Inflammatory macrophage treated with lipopolysaccharide for 4 hours (primary cell): ENCODE results near the gene LETMD1.
"Not testable (repeated sequence)": the region's sequence is repeated elsewhere in the genome, so short reads cannot be mapped to it uniquely, and the experiment has no call there.

Source experiments
- DNase-seq: peaks from one replicate; pipeline ENCODE4 v3.0.0-alpha.2; 2020

The LETMD1 gene

DNA sequence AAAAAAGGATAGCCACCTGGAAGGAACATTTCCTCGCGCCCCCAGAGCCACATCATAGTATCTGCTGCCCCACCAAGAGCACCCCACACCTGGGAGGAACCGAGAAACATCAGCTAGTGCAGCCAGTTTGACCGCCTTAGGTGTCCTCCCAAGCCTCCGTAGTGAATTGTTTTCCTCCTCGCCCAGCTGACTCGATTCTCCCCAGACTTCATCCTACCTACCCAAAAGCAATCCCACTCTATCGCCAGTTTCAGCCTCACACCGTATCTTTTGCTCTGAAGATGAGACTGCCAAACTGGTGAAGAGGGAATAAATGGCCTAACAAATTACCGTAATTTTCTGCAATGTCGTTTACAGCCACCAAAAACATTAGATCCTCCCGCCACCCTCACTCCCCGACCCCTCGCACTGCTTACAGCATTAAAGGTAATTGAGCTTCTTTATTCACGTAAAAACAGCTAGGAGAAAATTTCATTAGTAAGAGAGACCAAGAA is 20.7 kb upstream of the LETMD1 start:
- DNase-seq, result no peak

DNA sequence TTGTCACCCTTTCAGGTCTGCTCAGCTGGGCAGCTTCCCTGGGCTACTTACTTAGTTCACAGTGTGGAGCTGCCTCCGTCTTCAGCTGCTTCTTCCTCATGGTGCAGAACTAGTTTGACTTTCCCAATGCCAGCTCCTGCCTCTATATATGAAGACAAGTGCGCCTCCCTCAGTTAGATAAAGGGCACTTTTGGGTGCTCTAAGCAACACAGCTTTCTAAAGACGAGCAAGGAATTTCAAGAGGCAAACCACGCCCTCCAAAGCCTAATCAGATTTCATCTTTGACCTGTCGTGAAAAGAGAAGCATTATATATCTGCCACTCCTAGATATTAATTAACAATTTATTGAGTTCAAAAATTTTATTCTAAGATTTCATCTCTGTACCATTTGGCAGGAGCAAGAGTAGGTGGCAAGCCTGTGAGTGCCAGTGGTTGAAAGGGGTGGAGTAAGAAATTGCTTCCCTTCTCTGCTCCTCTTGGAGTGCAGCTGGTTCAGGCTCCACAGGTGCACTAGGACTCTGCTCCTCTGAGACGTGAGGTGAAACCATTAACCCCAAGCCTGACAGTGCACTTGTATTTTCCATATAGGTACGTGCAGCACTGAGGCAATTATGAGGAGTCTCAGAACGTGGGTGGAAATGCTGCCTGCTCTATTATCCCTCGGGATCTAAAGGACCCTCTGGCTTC is 19.9 kb upstream of the LETMD1 start:
- peak; percentile 88 for DNase-seq

DNA sequence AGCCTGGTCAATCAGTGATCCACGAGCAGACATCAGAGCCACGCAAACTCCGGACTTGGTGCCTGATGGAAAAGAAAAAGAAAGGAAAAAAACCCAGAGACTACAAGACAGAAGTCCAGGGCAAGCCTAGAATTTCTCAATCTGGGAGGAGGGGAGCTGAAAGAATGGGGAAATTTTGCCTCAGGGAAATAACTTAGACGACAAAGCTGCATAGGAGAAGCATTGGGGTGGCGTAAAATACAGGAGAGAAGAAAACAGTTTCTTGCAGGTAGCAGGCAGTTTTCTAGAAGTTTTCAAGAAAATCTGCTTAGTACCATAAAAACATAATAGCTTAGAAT is 19.3 kb upstream of the LETMD1 start:
- peak; percentile 30 for DNase-seq

DNA sequence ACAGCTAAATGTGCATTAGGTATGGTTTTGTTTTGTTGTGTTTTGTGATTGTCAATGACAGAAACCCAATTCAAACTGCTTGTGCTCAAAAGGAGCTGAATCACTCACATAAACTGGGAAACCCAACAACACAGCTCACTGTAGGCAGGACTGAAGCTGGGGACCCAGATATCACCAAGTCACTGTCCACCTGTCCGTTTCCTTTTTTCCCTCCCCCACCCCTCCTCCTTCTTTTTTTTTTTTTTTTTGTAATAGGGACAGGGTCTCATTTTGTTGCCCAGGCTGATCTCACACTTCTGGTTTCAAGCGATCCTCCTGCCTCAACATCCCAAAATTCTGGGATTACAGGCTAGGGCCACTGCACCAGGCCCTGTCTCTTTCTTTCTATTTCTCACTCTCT is 15.1 kb upstream of the LETMD1 start:
- DNase-seq, result no peak

DNA sequence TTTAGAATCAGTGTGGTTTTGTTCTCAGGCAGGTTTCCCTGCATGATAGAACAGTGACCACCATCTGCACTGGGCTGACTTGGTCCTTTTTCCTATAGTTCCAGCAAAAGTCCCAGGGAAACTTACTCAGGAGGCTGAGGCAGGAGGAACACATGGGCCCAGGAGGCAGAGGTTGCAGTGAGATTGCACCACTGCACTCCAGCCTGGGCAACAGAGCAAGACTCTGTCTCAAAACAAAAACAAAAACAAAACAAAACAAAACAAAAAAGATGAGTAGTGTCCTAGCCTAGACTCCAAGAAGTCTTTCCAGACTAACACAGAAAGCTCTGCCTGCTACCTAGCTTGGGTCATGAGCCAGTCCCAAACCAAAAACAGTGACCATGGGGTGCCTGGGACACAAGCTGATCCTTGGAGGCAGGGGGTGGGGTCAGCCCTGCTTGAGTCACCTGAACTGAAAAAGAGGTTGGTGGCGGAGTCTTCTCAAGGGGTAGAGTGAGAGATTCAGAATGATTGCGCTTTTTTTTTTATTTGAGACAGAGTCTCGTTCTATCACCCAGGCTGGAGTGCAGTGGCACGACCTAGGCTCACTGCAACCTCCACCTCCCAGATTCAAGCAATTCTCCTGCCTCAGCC is 14.6 kb upstream of the LETMD1 start:
- no peak for DNase-seq

DNA sequence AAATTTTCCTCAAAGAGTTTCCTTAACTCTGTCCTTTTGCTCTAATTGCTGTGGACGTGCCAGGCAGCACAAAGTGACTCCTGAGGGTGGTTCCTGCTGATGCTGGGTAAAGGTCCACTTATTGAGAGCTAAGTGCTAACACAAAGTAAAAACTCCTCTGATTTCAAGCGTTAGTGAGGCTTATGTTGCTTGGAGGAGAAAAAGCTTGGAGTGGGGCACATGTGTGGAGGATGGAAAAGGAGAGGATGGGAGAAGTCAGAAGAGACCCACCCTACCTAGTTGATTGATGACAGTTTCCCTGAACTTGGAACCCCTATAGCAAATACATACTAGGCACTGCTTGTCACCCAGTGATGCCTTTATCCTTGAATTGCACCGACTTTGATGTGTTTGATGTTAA is 11.8 kb upstream of the LETMD1 start:
- no peak for DNase-seq

DNA sequence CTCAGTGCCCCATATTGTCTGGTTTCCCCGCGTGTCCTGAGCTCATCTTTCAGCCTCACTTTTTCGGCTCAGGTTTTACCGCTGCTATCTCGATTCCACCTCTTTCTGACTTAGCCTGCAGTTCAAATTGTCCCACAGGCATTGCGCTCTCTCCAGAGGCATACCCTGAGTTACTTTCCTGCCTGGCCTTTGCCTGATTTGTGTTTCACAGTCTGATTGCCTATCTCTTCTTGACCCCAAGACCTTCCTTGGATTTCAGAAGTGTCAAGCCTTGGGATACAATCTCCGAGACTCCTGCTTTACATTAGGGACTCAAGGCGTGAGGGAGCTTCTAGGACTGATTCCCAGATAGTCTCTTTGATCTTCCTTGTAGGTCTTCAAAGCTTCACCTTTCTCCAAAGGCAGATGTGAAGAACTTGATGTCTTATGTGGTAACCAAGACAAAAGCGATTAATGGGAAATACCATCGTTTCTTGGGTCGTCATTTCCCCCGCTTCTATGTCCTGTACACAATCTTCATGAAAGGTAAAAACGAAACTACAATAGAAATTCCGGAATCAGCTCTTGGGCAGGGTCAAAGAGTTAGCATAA is 629 bp downstream of the LETMD1 start:
- DNase-seq, result no peak

DNA sequence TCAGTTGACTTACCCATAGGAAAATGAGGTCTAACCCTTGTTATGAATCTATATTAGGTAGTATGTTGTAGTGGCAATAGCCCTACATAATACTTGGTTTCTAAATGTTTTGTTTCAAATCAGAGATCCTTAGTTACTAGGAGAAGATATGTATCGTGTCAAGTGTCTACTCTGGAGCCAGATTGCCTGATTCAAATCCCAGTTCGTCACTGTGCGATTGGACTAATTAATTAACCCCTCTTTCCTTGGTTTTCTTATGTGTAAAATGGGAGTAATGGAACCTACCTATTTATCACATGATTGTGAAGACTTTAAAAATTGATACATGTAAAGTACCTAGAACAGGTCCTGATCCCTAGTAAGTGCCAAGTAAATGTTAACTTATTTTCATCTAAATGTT is 1.4 kb downstream of the LETMD1 start:
- no peak for DNase-seq

DNA sequence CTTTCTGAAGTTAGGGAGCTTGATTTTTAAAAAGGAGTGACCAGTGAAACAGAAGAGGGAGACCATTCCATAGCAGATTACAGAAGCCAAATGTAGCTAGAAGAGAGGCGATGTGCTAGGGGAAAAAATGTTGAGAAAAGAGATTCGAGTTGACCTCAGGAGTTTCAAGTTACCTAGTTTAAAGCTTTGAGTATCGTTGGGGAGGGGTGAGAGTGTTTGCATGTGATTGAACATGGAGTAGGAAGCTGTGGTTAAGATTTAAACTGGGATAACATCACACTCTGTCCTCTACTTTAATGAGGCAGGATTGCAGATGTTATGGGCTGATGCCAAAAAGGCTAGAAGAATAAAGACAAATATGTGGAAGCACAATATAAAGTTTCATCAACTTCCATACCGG is 3.7 kb downstream of the LETMD1 start:
- DNase-seq, result no peak

DNA sequence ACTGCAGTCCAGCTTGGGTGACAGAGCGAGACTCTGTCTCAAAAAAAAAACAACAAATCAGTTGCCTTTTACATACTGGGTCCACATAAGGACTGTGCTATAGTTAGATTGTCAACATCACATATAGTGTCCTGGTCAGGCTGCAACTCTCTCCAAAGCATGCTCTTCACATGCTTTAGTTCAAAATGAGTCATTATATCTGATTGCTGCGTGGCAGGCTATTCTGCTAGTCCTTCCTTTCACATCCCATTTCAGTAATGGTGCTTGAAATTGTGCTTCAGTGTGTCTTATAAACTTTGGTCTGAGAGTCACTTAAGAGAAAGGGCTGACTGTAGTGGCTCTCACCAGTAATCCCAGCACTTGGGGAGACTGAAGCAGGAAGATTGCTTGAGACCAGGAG is 6.9 kb downstream of the LETMD1 start:
- no peak for DNase-seq

DNA sequence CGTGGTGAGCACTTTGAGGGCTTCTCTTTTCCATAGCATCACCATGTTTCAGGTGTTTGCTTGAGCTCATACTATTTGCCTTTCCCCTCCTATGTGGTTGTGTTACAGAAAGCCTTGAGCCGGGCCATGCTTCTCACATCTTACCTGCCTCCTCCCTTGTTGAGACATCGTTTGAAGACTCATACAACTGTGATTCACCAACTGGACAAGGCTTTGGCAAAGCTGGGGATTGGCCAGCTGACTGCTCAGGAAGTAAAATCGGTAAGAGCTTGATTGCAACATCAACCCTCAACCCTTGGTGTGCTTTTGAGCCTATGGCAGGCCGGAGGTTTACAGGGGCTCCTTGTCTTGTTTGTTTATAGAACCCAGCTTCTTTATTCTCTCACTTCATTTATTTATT is 8.1 kb downstream of the LETMD1 start:
- peak; percentile 33 for DNase-seq

DNA sequence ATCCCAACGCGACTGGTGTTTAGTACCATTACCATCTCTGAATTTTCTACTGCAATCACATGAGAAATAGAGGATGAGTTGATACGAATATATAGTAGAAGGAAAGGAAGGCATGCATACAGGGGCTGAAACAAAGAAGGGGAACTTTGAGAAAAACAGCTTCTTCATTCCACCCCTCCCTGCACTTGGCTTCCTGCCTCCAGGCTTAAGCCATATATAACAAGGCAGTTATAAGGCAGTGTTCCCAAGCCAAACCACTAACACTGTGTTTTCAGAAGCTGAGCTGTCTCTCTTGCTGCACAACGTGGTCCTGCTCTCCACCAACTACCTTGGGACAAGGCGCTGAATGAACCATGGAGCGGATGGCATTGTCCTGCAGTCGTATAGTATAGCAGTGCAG is 11.0 kb downstream of the LETMD1 start:
- no peak for DNase-seq

DNA sequence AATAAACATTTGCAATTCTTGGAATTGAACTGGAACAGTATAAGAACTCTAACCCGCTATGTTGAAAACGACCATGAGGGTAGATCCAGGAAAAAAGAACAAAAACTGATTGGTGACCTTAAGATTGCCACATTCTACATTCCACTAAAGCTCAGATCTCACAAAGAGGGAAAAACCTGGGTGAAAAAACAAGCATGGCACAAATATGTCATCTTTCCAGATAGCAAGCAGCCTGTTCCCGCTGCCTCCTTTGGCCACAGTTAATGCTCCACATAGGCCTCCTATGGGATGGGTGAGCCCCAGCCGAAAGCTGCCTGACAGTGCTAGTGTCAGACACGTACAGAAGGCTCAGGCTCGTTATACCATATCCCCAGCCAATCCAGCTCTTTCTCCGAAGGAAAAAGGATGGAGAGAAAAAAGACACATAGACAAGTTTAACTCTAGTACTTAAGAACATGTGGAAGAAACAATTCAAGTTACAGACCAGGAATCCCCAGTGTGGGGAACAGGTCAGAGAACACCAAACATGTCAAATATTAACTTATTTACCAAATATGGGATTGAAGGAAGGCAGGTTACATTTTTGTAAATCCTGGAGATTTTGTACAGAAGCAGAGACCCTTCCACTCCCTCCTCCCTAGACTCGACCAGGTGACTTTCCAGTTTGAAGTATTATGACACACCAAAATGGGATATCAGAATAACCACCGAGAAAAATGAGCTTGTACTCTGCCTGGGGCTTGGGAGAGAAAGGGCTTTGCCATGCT is 14.7 kb downstream of the LETMD1 start:
- no peak for DNase-seq

DNA sequence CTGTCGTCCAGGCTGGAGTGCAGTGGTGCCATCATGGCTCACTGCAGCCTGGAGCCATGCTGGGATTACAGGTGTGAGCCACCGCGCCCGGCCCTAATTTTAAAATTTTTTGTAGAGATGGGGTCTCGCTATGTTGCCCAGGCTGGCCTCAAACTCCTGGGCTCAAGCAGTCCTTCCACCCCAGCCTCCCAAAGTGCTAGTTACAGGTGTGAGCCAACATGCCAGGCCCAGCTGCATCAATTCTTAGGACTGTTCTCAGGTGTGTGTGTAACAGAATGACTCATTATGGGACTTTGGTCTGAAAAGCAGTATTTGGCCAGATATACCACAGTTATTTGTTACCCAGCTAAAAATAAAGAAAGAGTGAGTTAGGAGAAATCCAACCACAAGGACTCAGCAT is 17.4 kb downstream of the LETMD1 start:
- DNase-seq, result no peak

DNA sequence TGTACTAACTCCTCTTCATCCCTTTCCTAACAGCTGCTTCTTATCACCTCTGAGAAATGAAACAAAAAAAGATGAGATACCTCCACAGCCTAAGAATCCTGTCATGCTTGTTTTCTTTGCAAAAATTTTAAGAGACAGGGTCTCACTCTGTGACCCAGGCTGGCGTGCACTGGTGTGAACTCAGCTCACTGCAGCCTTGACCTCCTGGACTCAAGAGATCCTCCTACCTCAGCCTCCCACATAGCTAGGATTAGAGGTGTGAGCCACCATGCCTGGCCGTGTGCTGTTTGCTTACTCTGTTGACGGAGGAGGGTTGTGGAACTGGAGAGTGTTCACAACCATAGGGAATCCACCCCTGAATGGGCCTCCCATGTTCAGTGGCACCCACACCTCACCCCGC is 19.1 kb downstream of the LETMD1 start:
- DNase-seq, result no peak

DNA sequence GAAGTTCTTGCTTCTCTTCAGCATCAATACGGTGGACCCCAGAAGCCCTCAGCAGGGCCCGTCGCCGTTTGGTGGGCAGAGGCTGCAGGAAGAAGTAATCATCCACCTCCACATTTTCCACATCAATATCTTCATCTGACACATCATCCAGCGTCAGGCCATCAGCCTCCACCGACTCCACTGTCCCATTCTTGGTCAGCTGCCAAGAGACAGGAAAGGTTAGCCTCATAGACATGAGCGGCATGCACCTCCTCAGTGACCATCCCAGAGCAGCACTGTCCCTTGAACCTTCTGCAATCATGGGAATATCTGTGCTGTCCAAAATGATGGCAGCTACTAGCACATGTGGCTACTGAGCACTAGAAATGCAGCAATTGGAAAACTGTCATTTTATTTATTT is 19.6 kb downstream of the LETMD1 start:
- no peak for DNase-seq

DNA sequence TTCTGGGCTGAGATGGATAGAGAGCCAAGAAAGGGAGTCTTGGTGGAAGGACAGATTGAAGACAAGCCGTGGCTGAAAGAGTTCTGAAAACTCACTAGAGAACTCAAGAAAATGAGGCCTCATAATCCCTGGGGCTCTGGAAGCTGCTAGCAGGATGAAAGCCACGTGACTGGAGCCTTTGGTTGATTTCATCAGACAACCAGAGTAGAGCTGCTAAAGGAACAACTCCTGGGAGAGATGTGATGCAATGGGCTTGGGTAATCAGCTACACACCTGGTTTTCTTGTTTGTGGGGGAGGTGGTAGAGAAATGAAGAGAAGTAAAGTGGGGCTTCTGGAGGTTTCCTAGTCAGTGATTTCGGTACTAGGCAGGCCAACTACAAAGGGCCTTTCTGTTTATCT is 21.9 kb downstream of the LETMD1 start:
- no peak for DNase-seq

DNA sequence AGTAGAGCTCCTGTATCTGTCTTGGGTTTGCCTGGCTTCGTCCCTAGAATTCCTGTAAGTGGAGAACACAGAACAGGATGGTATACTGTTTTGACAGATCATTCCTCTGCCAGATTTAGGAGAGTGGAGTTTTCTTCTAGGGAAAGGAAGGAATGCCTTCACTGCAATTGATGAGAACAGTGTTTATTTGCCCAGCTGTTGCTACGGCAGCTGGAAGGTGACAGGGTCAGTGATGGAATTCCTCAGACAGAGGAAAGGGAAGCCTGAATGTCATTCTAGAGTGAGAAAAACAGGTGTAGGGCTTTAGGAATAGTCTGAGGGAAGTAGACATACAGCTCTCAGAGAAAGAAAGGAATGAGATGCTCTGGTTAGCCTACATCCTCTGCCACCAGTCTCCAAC is 23.5 kb downstream of the LETMD1 start:
- DNase-seq, result no peak

DNA sequence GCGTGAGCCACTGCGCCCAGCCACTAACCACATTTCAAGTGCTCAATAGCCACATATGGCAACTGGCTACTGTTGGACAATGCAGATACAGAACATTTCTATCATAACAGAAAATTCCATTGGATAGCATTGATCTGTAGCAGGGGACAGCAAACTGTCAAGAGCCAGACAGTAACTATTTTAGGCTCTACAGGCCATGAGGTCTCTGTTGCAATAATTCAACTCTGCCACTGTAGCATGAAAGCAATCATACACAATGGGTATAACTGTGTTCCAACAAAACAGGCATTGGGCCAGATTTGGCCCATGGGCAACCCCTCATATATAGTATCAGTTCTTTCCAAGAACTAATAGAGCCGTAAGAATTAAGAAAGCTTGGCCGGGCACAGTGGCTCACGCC is 27.3 kb downstream of the LETMD1 start:
- DNase-seq, result no peak

DNA sequence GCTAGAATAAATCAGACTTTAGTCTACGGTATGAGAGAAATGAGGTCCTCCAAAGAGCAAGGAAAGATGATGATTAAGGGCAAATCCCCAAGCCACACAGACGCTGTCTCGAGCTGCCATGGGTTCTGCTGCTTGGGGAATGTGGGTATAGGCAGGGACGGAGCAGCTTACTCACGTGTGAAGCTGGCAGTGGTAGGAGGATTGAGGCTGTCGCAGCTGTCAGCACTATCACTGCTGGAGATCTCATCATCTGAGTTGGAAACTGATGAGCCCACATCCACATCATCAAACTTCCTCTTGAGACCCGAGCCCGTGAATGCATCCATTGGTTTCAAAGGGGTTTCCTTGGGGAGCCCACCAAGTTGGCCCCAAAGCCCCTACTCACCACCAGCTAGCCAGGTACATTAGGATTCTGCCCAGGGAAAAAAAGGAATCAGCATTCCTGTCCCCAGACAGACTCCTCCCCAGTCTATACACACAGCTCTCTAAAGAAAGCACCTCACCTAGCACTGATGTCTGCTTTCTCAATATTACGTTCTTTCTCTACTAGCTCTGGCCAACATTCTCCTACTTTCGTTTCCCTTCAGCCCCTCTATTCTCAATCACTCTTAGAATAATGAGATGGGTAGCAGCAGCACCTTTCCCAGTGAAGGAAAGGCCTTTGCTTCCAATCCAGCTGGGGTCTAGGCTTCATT is 28.3 kb downstream of the LETMD1 start:
- DNase-seq, result no peak

DNA sequence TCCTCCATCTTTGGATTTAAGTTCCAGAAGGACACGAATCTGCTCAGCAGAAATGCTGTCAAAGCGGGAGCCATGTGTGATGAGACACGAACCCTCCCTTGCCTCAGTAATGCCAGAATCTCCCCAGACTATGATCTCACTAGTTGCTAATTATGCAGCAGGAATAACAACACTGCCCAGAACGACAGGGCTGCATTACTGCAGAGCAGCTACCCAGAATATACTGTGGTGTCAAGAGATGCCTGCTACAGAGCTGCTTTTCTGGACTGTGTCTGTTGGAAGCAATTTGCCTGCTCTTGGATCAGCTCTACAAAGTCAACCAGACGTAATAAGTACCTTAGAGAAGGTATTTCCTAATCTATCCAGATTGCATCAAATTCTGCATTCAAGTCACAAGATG is 29.8 kb downstream of the LETMD1 start:
- no peak for DNase-seq

DNA sequence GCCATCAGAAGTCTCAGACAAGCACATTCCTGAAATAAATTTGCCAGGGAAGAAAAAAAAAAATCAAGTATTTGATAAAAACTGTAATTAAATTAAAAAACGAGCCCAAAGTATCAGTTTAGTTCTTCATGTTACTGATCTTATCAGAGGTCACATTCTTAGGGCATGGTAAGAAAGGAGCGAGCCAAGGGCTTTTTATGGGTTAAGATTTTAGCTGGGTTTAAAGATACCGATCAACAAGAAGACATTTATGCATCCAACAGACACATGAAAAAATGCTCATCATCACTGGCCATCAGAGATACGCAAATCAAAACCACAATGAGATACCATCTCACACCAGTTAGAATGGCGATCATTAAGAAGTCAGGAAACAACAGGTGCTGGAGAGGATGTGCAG is 30.2 kb downstream of the LETMD1 start:
- not testable (repeated sequence) for DNase-seq

DNA sequence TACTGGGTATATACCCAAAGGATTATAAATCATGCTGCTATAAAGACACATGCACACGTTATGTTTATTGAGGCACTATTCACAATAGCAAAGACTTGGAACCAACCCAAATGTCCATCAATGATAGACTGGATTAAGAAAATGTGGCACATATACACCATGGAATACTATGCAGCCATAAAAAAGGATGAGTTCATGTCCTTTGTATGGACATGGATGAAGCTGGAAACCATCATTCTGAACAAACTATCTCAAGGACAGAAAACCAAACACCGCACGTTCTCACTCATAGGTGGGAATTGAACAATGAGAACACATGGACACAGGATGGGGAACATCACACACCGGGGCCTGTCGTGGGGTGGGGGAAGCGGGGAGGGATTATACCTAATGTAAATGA is 30.7 kb downstream of the LETMD1 start:
- not testable (repeated sequence) for DNase-seq
